ENCODE data around the gene RIMBP2. TPM values are rescaled to one million over a fixed set of nuclear protein-coding genes. Genes with fewer than 3 reads are reported as not detected.

RIMBP2 gene
- total RNA-seq, 1 experiment from 2014 or later, result not detected

DNA sequence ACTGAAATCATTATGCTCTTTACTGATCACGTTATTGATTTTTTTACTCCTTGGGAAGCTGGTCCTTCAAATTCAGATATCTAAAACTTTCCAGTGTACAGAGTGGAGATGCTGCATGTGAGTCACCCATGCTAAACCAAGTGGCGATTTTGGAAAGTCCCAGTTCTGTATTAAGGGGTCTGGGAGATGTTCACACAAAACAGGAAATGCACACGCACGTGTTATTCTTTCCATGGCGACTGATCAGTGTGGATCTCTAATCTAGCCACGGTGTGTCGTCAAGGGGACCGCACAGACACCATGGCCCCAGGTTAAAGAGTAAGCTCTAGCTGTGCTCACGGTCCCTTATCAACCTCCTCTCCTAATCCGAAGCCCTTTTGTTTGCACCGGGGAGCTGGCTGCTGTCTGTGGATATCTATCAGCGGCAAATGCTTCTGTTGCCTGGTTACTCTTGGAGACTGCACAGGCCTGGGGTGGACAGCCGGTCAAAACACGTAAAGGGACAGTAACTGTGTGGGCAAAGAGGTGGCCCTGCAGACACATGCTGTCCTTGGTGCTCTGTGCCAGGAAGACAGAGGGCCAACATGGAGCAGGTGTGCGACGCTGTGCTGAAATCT lies 96.6 kb downstream of the RIMBP2 start:
- Histone ChIP-seq H3K4me1 (no peaks in the 10 kb centered on the region), H3K27me3 (replicated peaks; ENCODE audit: control insufficient read depth, insufficient read depth, low read length) (no peaks in the 10 kb centered on the region), H3K9me3 (no peaks in the 10 kb centered on the region), H3K36me3 (ENCODE audit: control insufficient read depth, insufficient read depth, low read length) (no peaks in the 10 kb centered on the region), H3K4me3 (ENCODE audit: low read depth, low read length) (no peak overlapping the region)
- Mint-ChIP-seq H3K4me3 (ENCODE audit: unreplicated experiment) (no peak overlapping the region), H3K27ac (ENCODE audit: unreplicated experiment) (no peak overlapping the region), H3K27me3 (ENCODE audit: insufficient read depth, unreplicated experiment) (peaks cover 3% of the 10 kb centered on the region), H3K36me3 (ENCODE audit: insufficient read depth, unreplicated experiment) (no peaks in the 10 kb centered on the region), H3K9me3 (ENCODE audit: unreplicated experiment) (peaks cover 8% of the 10 kb centered on the region), H3K4me1 (ENCODE audit: low read depth, unreplicated experiment) (no peaks in the 10 kb centered on the region)
- intact Hi-C loops (cut with micrococcal nuclease; ENCODE audit: unreplicated experiment), result no loop called here
- TF ChIP-seq, protein P1, sequence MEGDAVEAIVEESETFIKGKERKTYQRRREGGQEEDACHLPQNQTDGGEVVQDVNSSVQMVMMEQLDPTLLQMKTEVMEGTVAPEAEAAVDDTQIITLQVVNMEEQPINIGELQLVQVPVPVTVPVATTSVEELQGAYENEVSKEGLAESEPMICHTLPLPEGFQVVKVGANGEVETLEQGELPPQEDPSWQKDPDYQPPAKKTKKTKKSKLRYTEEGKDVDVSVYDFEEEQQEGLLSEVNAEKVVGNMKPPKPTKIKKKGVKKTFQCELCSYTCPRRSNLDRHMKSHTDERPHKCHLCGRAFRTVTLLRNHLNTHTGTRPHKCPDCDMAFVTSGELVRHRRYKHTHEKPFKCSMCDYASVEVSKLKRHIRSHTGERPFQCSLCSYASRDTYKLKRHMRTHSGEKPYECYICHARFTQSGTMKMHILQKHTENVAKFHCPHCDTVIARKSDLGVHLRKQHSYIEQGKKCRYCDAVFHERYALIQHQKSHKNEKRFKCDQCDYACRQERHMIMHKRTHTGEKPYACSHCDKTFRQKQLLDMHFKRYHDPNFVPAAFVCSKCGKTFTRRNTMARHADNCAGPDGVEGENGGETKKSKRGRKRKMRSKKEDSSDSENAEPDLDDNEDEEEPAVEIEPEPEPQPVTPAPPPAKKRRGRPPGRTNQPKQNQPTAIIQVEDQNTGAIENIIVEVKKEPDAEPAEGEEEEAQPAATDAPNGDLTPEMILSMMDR (IDR thresholded peaks at IDR 0.05; ENCODE audit: insufficient read depth in 1 of 2, low read depth in 1 of 2, low read length in 1 of 2, severe bottlenecking in 1 of 2, unreplicated experiment in 1 of 2), result no peak
- CTCF ChIA-PET, result no interaction called here
- no TSS peak for BruUV-seq (replicated peaks)
- POLR2A ChIA-PET, result no interaction called here
- DNase-seq, result no peak

DNA sequence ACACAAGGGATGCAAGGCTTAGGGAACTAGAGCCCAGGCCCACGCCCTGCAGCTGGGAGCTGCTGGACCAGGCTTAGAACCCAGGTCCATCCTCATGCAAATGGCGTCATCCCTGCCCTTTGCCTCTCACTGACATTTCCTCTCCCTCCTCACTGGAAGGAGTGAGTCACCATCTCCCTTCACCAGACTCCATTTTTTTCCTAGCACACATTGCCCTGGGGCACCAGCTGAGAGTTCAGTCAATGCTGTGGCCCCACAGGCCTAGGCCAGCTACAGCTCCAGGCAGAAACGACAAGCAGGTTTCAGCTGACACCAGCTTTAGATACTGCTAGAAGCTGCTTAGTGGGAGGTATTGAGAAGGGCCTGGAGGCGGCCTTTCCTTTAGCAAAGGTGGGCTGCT lies 98.9 kb downstream of the RIMBP2 start:
- CTCF ChIA-PET, result no interaction called here
- TF ChIP-seq, protein P1 (IDR thresholded peaks at IDR 0.05; ENCODE audit: insufficient read depth in 1 of 2, low read depth in 1 of 2, low read length in 1 of 2, severe bottlenecking in 1 of 2, unreplicated experiment in 1 of 2), result no peak
- H3K4me3 ChIP-seq (ENCODE audit: low read depth, low read length), result no peak overlapping the region
- POLR2A ChIA-PET, result no interaction called here
- no peaks in the 10 kb centered on the region for H3K27me3 ChIP-seq (replicated peaks; ENCODE audit: control insufficient read depth, insufficient read depth, low read length)
- intact Hi-C loops (cut with micrococcal nuclease; ENCODE audit: unreplicated experiment), result no loop called here
- H3K36me3 ChIP-seq (ENCODE audit: control insufficient read depth, insufficient read depth, low read length), result no peaks in the 10 kb centered on the region
- H3K4me1 ChIP-seq, result no peaks in the 10 kb centered on the region
- Mint-ChIP-seq H3K36me3 (ENCODE audit: insufficient read depth, unreplicated experiment) (no peaks in the 10 kb centered on the region), H3K4me3 (ENCODE audit: unreplicated experiment) (no peak overlapping the region), H3K27me3 (ENCODE audit: insufficient read depth, unreplicated experiment) (peaks cover 3% of the 10 kb centered on the region), H3K4me1 (ENCODE audit: low read depth, unreplicated experiment) (no peaks in the 10 kb centered on the region), H3K9me3 (ENCODE audit: unreplicated experiment) (peaks cover 8% of the 10 kb centered on the region), H3K27ac (ENCODE audit: unreplicated experiment) (no peak overlapping the region)
- no TSS peak for BruUV-seq (replicated peaks)
- no peak for DNase-seq
- no peaks in the 10 kb centered on the region for H3K9me3 ChIP-seq

DNA sequence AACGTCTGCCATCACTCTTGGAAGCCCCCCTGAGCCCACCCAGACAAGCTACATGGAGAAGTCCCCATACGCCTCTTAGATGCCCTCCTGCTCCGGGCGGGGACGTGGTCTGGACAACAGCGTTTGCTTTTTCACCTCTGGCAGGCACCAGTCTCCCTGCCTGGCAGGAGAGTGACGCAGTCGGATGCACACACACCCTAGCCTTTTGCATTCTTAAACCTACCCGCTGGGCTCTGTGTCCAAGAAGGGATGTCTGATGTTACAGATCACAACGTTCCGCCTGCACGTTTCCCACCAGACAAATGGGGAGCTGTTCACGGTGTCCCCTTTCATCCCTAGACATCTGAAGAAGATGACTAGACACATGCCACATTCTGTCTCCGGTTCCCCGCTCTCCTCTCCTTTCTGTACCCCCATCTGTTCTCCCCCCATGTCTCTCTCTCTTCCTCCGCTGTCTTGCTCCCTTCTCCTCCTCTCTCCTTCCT lies 100.2 kb downstream of the RIMBP2 start:
- no peak for DNase-seq
- H3K36me3 ChIP-seq (ENCODE audit: control insufficient read depth, insufficient read depth, low read length), result no peaks in the 10 kb centered on the region
- CTCF ChIA-PET, result no interaction called here
- no TSS peak for BruUV-seq (replicated peaks)
- intact Hi-C loops (cut with micrococcal nuclease; ENCODE audit: unreplicated experiment), result no loop called here
- H3K27me3 ChIP-seq (replicated peaks; ENCODE audit: control insufficient read depth, insufficient read depth, low read length), result no peaks in the 10 kb centered on the region
- no peaks in the 10 kb centered on the region for H3K9me3 ChIP-seq
- no peaks in the 10 kb centered on the region for H3K4me1 ChIP-seq
- Mint-ChIP-seq H3K36me3 (ENCODE audit: insufficient read depth, unreplicated experiment) (no peaks in the 10 kb centered on the region), H3K27ac (ENCODE audit: unreplicated experiment) (no peak overlapping the region), H3K27me3 (ENCODE audit: insufficient read depth, unreplicated experiment) (peaks cover 3% of the 10 kb centered on the region), H3K9me3 (ENCODE audit: unreplicated experiment) (peaks cover 8% of the 10 kb centered on the region), H3K4me3 (ENCODE audit: unreplicated experiment) (no peak overlapping the region), H3K4me1 (ENCODE audit: low read depth, unreplicated experiment) (no peaks in the 10 kb centered on the region)
- POLR2A ChIA-PET, result no interaction called here
- no peak overlapping the region for H3K4me3 ChIP-seq (ENCODE audit: low read depth, low read length)
- TF ChIP-seq, protein P1 (IDR thresholded peaks at IDR 0.05; ENCODE audit: insufficient read depth in 1 of 2, low read depth in 1 of 2, low read length in 1 of 2, severe bottlenecking in 1 of 2, unreplicated experiment in 1 of 2), result no peak

Data from Caco-2 (cell line).